ENCODE data around the gene NXPH2. TPM values are rescaled to one million over a fixed set of nuclear protein-coding genes. Genes with fewer than 3 reads are reported as not detected.

NXPH2 gene
- total RNA-seq, 1 experiment from 2014 or later: 0.55 TPM

- no peaks in the 10 kb centered on the region for H3K36me3 ChIP-seq (replicated peaks; ENCODE audit: control insufficient read depth, insufficient read depth, low read length)
- H3K27me3 ChIP-seq (ENCODE audit: control insufficient read depth, insufficient read depth, low read length): no peaks in the 10 kb centered on the region
- no peak for DNase-seq
- H3K4me3 ChIP-seq (ENCODE audit: insufficient read depth, low read depth, low read length): no peak overlapping the region
These were observed 71.4 kb downstream of the NXPH2 start for GRCh38 chr2:138708682-138709241.

DNA sequence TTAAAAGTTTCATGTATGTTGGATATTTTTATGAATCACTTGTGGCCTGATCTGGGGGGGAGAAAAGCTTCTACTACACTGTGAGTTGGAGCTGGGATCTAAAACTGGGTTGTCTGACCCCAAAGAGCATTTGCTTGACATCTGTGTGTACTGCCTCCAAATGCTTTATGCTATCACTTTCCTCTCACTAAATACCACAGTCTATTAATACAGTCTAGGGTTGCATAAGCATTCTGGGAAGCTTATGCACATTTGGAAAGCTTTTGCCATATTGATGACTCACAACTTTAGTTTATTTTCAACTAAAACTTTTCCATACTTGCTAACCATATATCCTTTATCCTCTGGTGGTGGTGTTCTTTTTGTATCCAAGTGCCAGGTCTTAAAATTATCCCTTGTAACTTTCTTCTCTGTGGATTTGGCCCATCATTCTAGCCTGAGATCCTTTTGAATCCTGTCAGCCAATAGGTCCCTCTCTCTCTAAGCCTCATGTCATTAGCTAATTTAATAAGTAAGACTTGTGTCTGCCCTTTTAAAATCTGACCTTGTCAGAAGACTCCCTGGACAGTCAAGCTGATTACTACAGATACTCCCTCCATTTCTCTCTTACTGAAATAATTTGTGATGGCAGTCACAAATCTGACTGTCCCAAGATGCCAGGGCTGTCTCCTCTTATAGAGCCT, 72.7 kb downstream of the NXPH2 start:
- Histone ChIP-seq H3K27me3 (ENCODE audit: control insufficient read depth, insufficient read depth, low read length) (no peaks in the 10 kb centered on the region), H3K4me3 (ENCODE audit: insufficient read depth, low read depth, low read length) (no peak overlapping the region), H3K36me3 (replicated peaks; ENCODE audit: control insufficient read depth, insufficient read depth, low read length) (no peaks in the 10 kb centered on the region)
- no peak for DNase-seq

GRCh38 chr2:138703242-138703641, 76.9 kb downstream of the NXPH2 start:
- H3K27me3 ChIP-seq (ENCODE audit: control insufficient read depth, insufficient read depth, low read length): no peaks in the 10 kb centered on the region
- no peak for DNase-seq
- H3K36me3 ChIP-seq (replicated peaks; ENCODE audit: control insufficient read depth, insufficient read depth, low read length): no peaks in the 10 kb centered on the region
- no peak overlapping the region for H3K4me3 ChIP-seq (ENCODE audit: insufficient read depth, low read depth, low read length)

DNA sequence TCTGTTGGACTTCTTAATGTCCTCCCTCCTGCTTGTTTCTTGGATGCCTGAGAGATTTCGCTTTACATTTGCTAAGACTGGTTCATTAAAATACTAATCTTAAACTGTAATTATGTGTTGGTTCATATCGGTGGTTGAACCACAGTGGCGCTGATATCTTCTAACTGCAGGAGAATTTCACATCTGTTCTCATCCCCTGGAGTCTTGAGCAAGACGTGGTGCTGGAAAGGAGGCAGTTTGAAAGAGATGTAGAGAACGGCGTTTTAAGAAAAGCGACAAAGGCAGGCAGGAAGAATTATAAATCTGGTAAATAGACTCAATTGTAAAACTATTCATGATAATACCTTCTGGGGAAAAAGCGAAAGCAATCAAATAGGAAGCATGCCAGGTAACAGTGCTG, 79.5 kb downstream of the NXPH2 start:
- Histone ChIP-seq H3K36me3 (replicated peaks; ENCODE audit: control insufficient read depth, insufficient read depth, low read length) (no peaks in the 10 kb centered on the region), H3K4me3 (ENCODE audit: insufficient read depth, low read depth, low read length) (no peak overlapping the region), H3K27me3 (ENCODE audit: control insufficient read depth, insufficient read depth, low read length) (no peaks in the 10 kb centered on the region)
- no peak for DNase-seq

GRCh38 chr2:138699421-138699820, 80.8 kb downstream of the NXPH2 start:
- no peak overlapping the region for H3K4me3 ChIP-seq (ENCODE audit: insufficient read depth, low read depth, low read length)
- H3K27me3 ChIP-seq (ENCODE audit: control insufficient read depth, insufficient read depth, low read length): no peaks in the 10 kb centered on the region
- no peak for DNase-seq
- H3K36me3 ChIP-seq (replicated peaks; ENCODE audit: control insufficient read depth, insufficient read depth, low read length): no peaks in the 10 kb centered on the region

- Histone ChIP-seq H3K27me3 (ENCODE audit: control insufficient read depth, insufficient read depth, low read length) (no peaks in the 10 kb centered on the region), H3K36me3 (replicated peaks; ENCODE audit: control insufficient read depth, insufficient read depth, low read length) (no peaks in the 10 kb centered on the region), H3K4me3 (ENCODE audit: insufficient read depth, low read depth, low read length) (no peak overlapping the region)
- no peak for DNase-seq
These were observed 81.8 kb downstream of the NXPH2 start for GRCh38 chr2:138698428-138698827.

DNA sequence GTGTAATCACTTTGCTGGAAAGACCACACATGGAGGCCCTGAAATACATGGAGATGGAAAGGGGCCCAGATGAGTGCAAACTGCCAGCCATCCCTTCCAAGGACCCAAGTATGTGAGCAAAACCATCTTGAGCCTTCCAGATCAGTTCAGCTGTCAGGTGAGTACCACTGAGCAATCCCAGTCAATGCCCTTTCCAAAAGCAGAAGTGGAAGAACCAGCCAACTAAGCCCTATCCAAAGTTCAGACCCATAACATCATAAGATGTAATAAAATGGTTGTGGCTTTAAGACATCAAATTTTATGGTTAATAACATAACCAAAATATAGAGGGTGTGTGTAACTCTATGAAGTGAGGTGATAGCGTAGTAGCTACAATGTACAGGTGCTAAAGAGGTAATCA, 88.5 kb downstream of the NXPH2 start:
- DNase-seq: no peak
- no peak overlapping the region for H3K4me3 ChIP-seq (ENCODE audit: insufficient read depth, low read depth, low read length)
- H3K36me3 ChIP-seq (replicated peaks; ENCODE audit: control insufficient read depth, insufficient read depth, low read length): no peaks in the 10 kb centered on the region

GRCh38 chr2:138689705-138690104, 90.5 kb downstream of the NXPH2 start:
- DNase-seq: no peak
- Histone ChIP-seq H3K4me3 (ENCODE audit: insufficient read depth, low read depth, low read length) (no peak overlapping the region), H3K36me3 (replicated peaks; ENCODE audit: control insufficient read depth, insufficient read depth, low read length) (no peaks in the 10 kb centered on the region), H3K27me3 (ENCODE audit: control insufficient read depth, insufficient read depth, low read length) (no peaks in the 10 kb centered on the region)

More for the DNA sequence above, 88.5 kb downstream of the NXPH2 start:
- no peaks in the 10 kb centered on the region for H3K27me3 ChIP-seq (ENCODE audit: control insufficient read depth, insufficient read depth, low read length)

- Histone ChIP-seq H3K4me3 (ENCODE audit: insufficient read depth, low read depth, low read length) (no peak overlapping the region), H3K36me3 (replicated peaks; ENCODE audit: control insufficient read depth, insufficient read depth, low read length) (no peaks in the 10 kb centered on the region), H3K27me3 (ENCODE audit: control insufficient read depth, insufficient read depth, low read length) (no peaks in the 10 kb centered on the region)
- DNase-seq: no peak
These were observed 98.0 kb downstream of the NXPH2 start for GRCh38 chr2:138682163-138682562.

GRCh38 chr2:138677221-138677620, 103.0 kb downstream of the NXPH2 start:
- DNase-seq: no peak
- H3K4me3 ChIP-seq (ENCODE audit: insufficient read depth, low read depth, low read length): no peak overlapping the region
- H3K36me3 ChIP-seq (replicated peaks; ENCODE audit: control insufficient read depth, insufficient read depth, low read length): no peaks in the 10 kb centered on the region
- H3K27me3 ChIP-seq (ENCODE audit: control insufficient read depth, insufficient read depth, low read length): no peaks in the 10 kb centered on the region

DNA sequence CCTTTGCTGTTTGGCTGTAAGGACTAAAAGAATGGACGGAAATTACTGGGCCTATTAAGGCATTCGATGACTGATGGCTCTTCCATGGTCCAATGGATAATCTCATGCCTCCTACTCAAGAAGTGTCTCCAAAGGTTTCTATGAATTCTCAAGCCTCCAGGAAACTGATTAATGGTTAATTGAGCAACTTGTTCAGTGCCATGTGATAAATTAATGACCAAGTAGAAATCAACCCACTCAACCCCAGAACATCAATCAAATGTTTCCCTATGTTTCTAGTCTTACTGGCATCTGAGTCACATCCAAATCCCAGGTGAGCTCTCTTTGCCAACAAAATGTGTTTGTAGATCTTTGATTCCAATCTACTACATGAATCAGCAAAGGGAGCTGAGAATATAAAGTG, 103.6 kb downstream of the NXPH2 start:
- no peak for DNase-seq
- no peaks in the 10 kb centered on the region for H3K27me3 ChIP-seq (ENCODE audit: control insufficient read depth, insufficient read depth, low read length)
- no peak overlapping the region for H3K4me3 ChIP-seq (ENCODE audit: insufficient read depth, low read depth, low read length)

DNA sequence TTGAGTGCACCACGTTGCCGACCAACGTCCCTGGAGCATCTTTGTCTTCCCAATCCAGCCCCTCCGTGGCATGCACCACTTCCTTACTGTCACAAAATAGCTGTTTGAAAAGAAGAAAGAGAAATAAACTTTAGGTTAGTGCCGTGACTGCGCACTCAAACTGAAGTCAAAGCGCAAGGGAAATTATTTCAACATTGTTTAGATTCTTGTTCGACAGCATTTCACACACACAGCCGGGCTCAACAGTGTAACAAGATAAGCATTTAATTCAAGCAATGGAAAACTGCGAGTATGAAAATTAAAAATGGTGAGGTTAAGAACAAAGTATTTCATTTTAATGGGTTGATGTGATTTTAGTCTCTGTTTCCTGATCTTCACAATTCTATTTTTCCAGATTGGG, 108.6 kb downstream of the NXPH2 start:
- Histone ChIP-seq H3K36me3 (replicated peaks; ENCODE audit: control insufficient read depth, insufficient read depth, low read length) (no peaks in the 10 kb centered on the region), H3K4me3 (ENCODE audit: insufficient read depth, low read depth, low read length) (no peak overlapping the region), H3K27me3 (ENCODE audit: control insufficient read depth, insufficient read depth, low read length) (no peaks in the 10 kb centered on the region)
- no peak for DNase-seq

More for the DNA sequence above, 103.6 kb downstream of the NXPH2 start:
- H3K36me3 ChIP-seq (replicated peaks; ENCODE audit: control insufficient read depth, insufficient read depth, low read length): no peaks in the 10 kb centered on the region

DNA sequence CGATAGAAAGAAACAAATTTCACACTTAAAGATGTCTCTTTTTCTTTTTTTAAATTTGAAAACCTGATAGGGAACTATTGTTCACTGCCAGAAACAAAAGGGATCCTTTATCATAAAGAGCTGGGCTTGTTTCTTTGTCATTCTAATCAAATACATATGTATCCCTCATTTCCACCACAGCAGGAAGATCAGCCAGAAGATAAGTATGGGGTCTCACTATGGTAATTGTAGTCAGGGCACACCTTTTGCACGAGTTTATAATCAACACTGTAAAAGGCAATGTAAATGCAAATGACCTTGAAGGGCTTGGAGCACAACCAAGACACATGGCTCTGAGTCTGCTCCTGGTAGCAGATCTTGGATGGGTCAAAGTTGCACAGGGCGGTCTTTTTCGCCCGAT, 109.5 kb downstream of the NXPH2 start:
- Histone ChIP-seq H3K27me3 (ENCODE audit: control insufficient read depth, insufficient read depth, low read length) (no peaks in the 10 kb centered on the region), H3K36me3 (replicated peaks; ENCODE audit: control insufficient read depth, insufficient read depth, low read length) (no peaks in the 10 kb centered on the region), H3K4me3 (ENCODE audit: insufficient read depth, low read depth, low read length) (no peak overlapping the region)
- DNase-seq: no peak

GRCh38 chr2:138665937-138666336, 114.3 kb downstream of the NXPH2 start:
- H3K27me3 ChIP-seq (ENCODE audit: control insufficient read depth, insufficient read depth, low read length): no peaks in the 10 kb centered on the region
- H3K36me3 ChIP-seq (replicated peaks; ENCODE audit: control insufficient read depth, insufficient read depth, low read length): no peaks in the 10 kb centered on the region
- no peak overlapping the region for H3K4me3 ChIP-seq (ENCODE audit: insufficient read depth, low read depth, low read length)
- DNase-seq: no peak

DNA sequence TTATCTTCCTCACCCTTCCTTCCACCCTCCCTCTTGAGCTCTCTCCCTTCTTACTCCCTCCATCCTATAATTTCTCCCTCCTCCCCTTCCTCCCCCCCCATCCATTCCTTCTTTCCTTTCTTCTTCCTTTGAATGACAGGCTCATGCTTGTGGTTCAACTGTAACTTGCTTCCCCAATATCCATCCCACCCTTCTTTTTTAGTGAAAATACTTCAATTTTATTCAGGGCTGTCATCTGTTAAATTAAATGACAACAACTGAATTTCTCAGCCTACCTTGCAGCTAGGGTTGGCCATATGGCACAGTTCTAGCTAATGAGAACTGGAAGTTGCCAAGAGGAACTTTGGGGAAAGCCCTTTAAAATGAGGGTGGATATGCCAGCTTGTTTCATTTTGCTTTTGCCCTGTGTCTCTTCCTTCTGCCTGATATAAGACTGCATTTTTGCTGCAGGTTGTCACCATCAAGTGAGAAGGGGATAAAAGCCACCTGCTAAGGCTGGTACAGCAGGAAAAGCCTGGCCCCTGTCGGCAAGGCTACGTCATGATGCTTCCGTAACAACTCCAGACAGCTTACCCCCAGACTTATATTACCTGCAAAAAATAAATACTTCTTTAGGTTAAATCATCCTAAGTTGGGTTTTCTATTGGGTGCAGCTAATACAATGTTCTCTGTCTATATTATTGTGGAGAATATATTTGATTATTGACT, 121.8 kb downstream of the NXPH2 start:
- H3K4me3 ChIP-seq (ENCODE audit: insufficient read depth, low read depth, low read length): no peak overlapping the region
- no peak for DNase-seq
- H3K36me3 ChIP-seq (replicated peaks; ENCODE audit: control insufficient read depth, insufficient read depth, low read length): no peaks in the 10 kb centered on the region
- H3K27me3 ChIP-seq (ENCODE audit: control insufficient read depth, insufficient read depth, low read length): no peaks in the 10 kb centered on the region

Measured in H7 (cell line).